Tibial artery (tissue), 4 donors: Measurements from ENCODE around the gene NDFIP1.

Experiments used
- DNase-seq, 2 donors: peaks; one replicate each; pipeline ENCODE4 v3.0.0-alpha.2; 2019
- H3K27ac ChIP-seq, 2 donors: fragments of 200-600 bp; sonication (generic) in 1 of 2; 1 replicate in 1 of 2; 2 replicates in 1 of 2; pipeline ENCODE4 v1.5.1; 2018 to 2019; ENCODE audit warnings: mild to moderate bottlenecking in 1 of 2
- H3K27me3 ChIP-seq, 2 donors: fragments of 200-600 bp; sonication (generic) in 1 of 2; one replicate each; pipeline versions ENCODE4 v1.5.1 to v1.6.0; 2016 to 2019
- H3K36me3 ChIP-seq, 3 donors: fragments of 200-600 bp; sonication (generic) in 2 of 3; one replicate each; pipeline ENCODE4 v1.5.1; 2016 to 2019; ENCODE audit warnings: mild to moderate bottlenecking in 2 of 3
- H3K4me1 ChIP-seq, 4 donors: fragments of 200-600 bp; sonication (generic) in 2 of 4; 1 replicate in 3 of 4; 2 replicates in 1 of 4; pipeline ENCODE4 v1.5.1; 2016 to 2019
- H3K4me3 ChIP-seq, 2 donors: fragments of 200-600 bp; sonication (generic) in 1 of 2; 1 replicate in 1 of 2; 2 replicates in 1 of 2; pipeline ENCODE4 v1.5.1; 2018 to 2019; ENCODE audit warnings: mild to moderate bottlenecking in 2 of 2
- H3K9me3 ChIP-seq, 3 donors: fragments of 200-600 bp; sonication (generic) in 1 of 3; one replicate each; pipeline ENCODE4 v1.5.1; 2016 to 2019
- intact Hi-C: fragments of 100-400 bp; cut with DNase I; formaldehyde crosslinking; loops from one replicate; pipeline ENCODE4 v1.15.0; 2023; ENCODE audit warnings: low total_unique reads
- TF ChIP-seq, protein P1 (sequence below), 2 experiments: fragments of 200-600 bp in 1 of 2; fragments of 450-650 bp in 1 of 2; IDR thresholded peaks; one replicate each; pipeline ENCODE4 v1.5.1; 2017 to 2019; ENCODE audit warnings: antibody characterized with exemption in 2 of 2, mild to moderate bottlenecking in 1 of 2, moderate library complexity in 1 of 2

Gene NDFIP1

DNA sequence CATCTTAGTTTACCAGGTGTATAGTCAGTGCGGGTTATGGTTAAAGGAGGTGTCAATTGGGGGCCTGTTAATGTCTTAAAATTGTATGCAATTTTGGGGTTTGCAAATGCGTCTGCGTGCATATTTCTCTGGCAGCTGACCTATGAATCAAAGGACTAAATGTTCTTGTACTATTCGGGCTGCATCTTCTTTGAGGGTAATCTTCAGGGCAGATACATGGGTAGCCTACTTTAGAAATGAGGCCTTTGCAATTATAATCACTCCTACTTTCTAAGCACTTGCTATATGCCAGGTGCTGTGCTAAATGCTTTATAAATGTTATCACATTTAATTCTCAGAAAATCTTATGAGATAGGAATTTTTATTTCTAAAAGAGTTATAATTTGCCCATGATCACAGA is 58.2 kb downstream of the NDFIP1 start:
- Histone ChIP-seq H3K27ac (no peak overlapping the region), H3K4me3 (no peak overlapping the region), H3K27me3 (no peaks in the 10 kb centered on the region), H3K9me3 (no peaks in the 10 kb centered on the region), H3K36me3 (no peaks in the 10 kb centered on the region), H3K4me1 (no peaks in the 10 kb centered on the region)
- intact Hi-C loops, result no loop called here
- TF ChIP-seq, protein P1, sequence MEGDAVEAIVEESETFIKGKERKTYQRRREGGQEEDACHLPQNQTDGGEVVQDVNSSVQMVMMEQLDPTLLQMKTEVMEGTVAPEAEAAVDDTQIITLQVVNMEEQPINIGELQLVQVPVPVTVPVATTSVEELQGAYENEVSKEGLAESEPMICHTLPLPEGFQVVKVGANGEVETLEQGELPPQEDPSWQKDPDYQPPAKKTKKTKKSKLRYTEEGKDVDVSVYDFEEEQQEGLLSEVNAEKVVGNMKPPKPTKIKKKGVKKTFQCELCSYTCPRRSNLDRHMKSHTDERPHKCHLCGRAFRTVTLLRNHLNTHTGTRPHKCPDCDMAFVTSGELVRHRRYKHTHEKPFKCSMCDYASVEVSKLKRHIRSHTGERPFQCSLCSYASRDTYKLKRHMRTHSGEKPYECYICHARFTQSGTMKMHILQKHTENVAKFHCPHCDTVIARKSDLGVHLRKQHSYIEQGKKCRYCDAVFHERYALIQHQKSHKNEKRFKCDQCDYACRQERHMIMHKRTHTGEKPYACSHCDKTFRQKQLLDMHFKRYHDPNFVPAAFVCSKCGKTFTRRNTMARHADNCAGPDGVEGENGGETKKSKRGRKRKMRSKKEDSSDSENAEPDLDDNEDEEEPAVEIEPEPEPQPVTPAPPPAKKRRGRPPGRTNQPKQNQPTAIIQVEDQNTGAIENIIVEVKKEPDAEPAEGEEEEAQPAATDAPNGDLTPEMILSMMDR (IDR thresholded peaks at IDR 0.05), result no peak
- no peak for DNase-seq

DNA sequence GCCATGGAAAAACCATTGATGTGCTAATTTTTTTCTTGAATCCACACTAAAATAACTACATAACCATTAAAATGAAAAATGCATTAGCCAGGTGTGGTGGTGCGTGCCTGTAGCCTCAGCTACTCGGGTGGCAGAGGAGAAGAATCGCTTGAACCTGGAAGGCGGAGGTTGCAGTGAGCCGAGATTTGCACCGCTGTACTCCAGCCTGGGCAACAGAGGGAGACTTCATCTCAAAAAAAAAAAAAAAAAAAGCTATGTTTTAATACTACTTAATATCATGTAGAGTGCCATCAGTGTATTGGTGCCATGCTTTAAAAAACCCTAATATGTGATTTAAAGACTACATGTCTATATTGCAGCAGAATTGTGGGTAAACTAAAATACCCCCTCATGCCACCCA is 58.9 kb downstream of the NDFIP1 start:
- TF ChIP-seq, protein P1 (IDR thresholded peaks at IDR 0.05), result no peak
- H3K4me1 ChIP-seq, result no peaks in the 10 kb centered on the region
- no peaks in the 10 kb centered on the region for H3K27me3 ChIP-seq
- intact Hi-C loops, result no loop called here
- H3K4me3 ChIP-seq, result no peak overlapping the region
- no peak for DNase-seq
- no peaks in the 10 kb centered on the region for H3K9me3 ChIP-seq
- H3K27ac ChIP-seq, result no peak overlapping the region
- H3K36me3 ChIP-seq, result no peaks in the 10 kb centered on the region

- Histone ChIP-seq H3K4me3 (no peak overlapping the region), H3K27me3 (no peaks in the 10 kb centered on the region), H3K4me1 (no peaks in the 10 kb centered on the region), H3K27ac (no peak overlapping the region), H3K9me3 (no peaks in the 10 kb centered on the region), H3K36me3 (no peaks in the 10 kb centered on the region)
- intact Hi-C loops, result no loop called here
- TF ChIP-seq, protein P1 (IDR thresholded peaks at IDR 0.05), result no peak
- DNase-seq, result no peak
These were observed 59.8 kb downstream of the NDFIP1 start for GRCh38 chr5:142168365-142168764.

DNA sequence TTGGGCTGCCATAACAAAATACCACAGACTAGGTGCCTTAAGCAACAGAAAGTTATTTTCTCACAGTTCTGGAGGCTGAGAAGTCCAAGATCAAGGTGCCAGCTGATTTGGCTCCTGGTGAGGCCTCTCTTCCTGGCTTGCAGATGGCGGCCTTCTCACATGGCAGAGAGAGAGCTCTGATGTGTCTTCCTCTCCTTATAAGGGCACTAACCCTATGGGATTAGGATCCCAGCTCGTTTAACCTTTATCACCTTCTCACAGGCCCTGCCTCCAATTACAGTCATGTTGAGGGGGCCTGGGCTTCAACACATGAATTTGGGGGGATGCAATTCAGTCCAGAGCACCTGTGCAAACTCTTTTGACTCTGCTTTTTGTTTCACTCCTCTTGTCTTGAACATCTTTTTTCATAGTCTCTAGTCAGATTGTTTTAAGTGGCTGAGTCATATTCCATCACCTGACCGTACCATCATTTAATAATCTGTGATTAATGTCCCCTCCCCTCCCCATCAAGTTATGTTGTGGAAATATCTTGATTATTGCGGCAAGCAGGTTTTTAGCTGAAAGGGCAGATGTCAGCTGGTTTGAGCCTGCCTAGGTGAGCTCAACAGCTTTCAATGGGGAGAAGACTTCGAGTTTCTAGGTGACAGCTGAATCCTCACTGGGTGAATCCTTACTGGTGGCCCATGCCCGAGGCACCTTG is 61.8 kb downstream of the NDFIP1 start:
- no peaks in the 10 kb centered on the region for H3K9me3 ChIP-seq
- intact Hi-C loops, result no loop called here
- TF ChIP-seq, protein P1 (IDR thresholded peaks at IDR 0.05), result no peak
- no peak overlapping the region for H3K27ac ChIP-seq
- no peak overlapping the region for H3K4me3 ChIP-seq
- H3K27me3 ChIP-seq, result no peaks in the 10 kb centered on the region
- DNase-seq, result no peak
- no peaks in the 10 kb centered on the region for H3K36me3 ChIP-seq
- no peaks in the 10 kb centered on the region for H3K4me1 ChIP-seq

- Histone ChIP-seq H3K4me3 (no peak overlapping the region), H3K9me3 (no peaks in the 10 kb centered on the region), H3K4me1 (no peaks in the 10 kb centered on the region), H3K27ac (no peak overlapping the region), H3K36me3 (no peaks in the 10 kb centered on the region), H3K27me3 (no peaks in the 10 kb centered on the region)
- intact Hi-C loops, result no loop called here
- peak in 1 of 2 donors; percentile 25 for DNase-seq
- TF ChIP-seq, protein P1 (IDR thresholded peaks at IDR 0.05), result no peak
These were observed 62.7 kb downstream of the NDFIP1 start for GRCh38 chr5:142171270-142171669.

GRCh38 chr5:142175039-142175438 is 66.5 kb downstream of the NDFIP1 start:
- intact Hi-C loops, result no loop called here
- H3K9me3 ChIP-seq, result no peaks in the 10 kb centered on the region
- DNase-seq, result peak in 1 of 2 donors; percentile 37
- no peak overlapping the region for H3K27ac ChIP-seq
- no peaks in the 10 kb centered on the region for H3K27me3 ChIP-seq
- TF ChIP-seq, protein P1 (IDR thresholded peaks at IDR 0.05), result no peak
- no peaks in the 10 kb centered on the region for H3K36me3 ChIP-seq
- no peaks in the 10 kb centered on the region for H3K4me1 ChIP-seq
- no peak overlapping the region for H3K4me3 ChIP-seq
